ENCODE results near the gene HNMT. TPM values are rescaled to one million over a fixed set of nuclear protein-coding genes. Genes with fewer than 3 reads are reported as not detected.

The HNMT gene
- total and polyA plus RNA-seq, 2 of the 8 experiments (the other 6 are each of a cell fraction or from before 2014, with no cell fraction given): 1.6 to 3.6 TPM

DNA sequence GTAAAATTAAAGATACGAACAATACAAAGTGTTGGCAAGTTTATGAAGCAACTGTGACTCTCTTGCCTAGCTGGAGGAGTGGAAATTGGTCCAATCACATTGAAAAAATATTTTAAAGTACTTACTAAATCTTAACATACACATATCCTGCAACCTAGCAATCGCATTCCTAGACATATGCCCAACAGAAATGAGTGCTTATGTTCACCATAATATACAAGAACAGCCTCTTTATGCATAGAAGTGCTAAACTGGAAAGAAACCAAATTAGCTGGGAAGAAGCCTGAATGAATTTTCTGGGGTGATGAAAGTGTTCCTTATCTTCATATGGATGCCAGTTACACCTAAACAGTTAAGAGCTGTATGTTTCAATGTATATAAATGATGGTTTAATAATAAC, 98.9 kb downstream of the HNMT start:
- no peak overlapping the region for H3K18ac ChIP-seq (ENCODE audit: extremely low read depth, low read length)
- CTCF ChIA-PET (ENCODE audit: partially characterized antibody): interaction anchor here (0.8 to 1.1 kb wide), 3 partner anchors 11 to 98 kb away, joined by 3 read pairs; no protein-coding TSS in a partner anchor
- no peak overlapping the region for H3K27ac ChIP-seq (ENCODE audit: low read depth, low read length)
- no peak overlapping the region for H3K4me2 ChIP-seq (ENCODE audit: insufficient read depth in 1 of 2, low read depth in 2 of 2, low read length in 2 of 2)
- H4K91ac ChIP-seq (replicated peaks; ENCODE audit: insufficient read length, low read length): no peak overlapping the region
- H2BK12ac ChIP-seq (ENCODE audit: low read depth, low read length): no peak overlapping the region
- no peak overlapping the region for H3K56ac ChIP-seq (replicated peaks; ENCODE audit: insufficient read length, low read depth, low read length)
- WGBS, 2 experiments (ENCODE audit: extremely low coverage in 1 of 2, insufficient coverage in 1 of 2, insufficient read length in 1 of 2, insufficient replicate concordance in 2 of 2, low coverage in 1 of 2, low lambda C conversion rate in 2 of 2, missing lambda C conversion rate in 1 of 2): 93% methylated on average over 2 of the region's 2 CpGs; no CpG with 5 or more reads in 1 of the 2 experiments
- H3K23me2 ChIP-seq (ENCODE audit: low read depth, low read length): no peaks in the 10 kb centered on the region
- no peak overlapping the region for H4K8ac ChIP-seq (ENCODE audit: extremely low read depth, insufficient read depth, low read length)
- H3K36me3 ChIP-seq (ENCODE audit: control insufficient read depth in 2 of 4, insufficient read depth in 4 of 4, low read length in 3 of 4): no peaks in the 10 kb centered on the region
- no peak overlapping the region for H2BK5ac ChIP-seq (ENCODE audit: low read depth, low read length)
- no peak overlapping the region for H3K4me3 ChIP-seq (ENCODE audit: extremely low read depth in 1 of 4, insufficient read depth in 2 of 4, low read depth in 3 of 4, low read length in 4 of 4)
- FAIRE-seq: no peak
- no peak overlapping the region for H4K5ac ChIP-seq (ENCODE audit: insufficient read length, low read depth, low read length)
- H3K9ac ChIP-seq (replicated peaks in 1 of 4; ENCODE audit: extremely low read depth in 1 of 4, low read depth in 3 of 4, low read length in 3 of 4): no peak overlapping the region
- DNase-seq (ENCODE audit: low read depth in 1 of 2, low spot score in 2 of 2): no peak
- POLR2A ChIA-PET (ENCODE audit: partially characterized antibody): no interaction called here
- no peak overlapping the region for H3K14ac ChIP-seq (ENCODE audit: insufficient read length)
- no peaks in the 10 kb centered on the region for H3K9me3 ChIP-seq (ENCODE audit: insufficient read depth in 2 of 2, low read depth in 1 of 2, low read length in 1 of 2)
- no peak overlapping the region for H2BK20ac ChIP-seq (ENCODE audit: low read length)
- H3K79me2 ChIP-seq (ENCODE audit: control insufficient read depth in 1 of 2, insufficient read depth in 2 of 2, low read length in 2 of 2): no peaks in the 10 kb centered on the region
- peaks cover 6 to 15% (median 13%) of the 10 kb centered on the region in 4 experiments for H3K27me3 ChIP-seq (replicated peaks in 1 of 4; ENCODE audit: control insufficient read depth in 3 of 4, extremely low read depth in 1 of 4, insufficient read depth in 3 of 4, low read length in 3 of 4)
- no peak overlapping the region for H3K4ac ChIP-seq (replicated peaks; ENCODE audit: insufficient read length, low read depth, low read length)
- H2AK5ac ChIP-seq (ENCODE audit: low read depth, low read length): no peak overlapping the region
- no peaks in the 10 kb centered on the region for H3K79me1 ChIP-seq (ENCODE audit: low read depth, low read length)
- H2BK120ac ChIP-seq (replicated peaks; ENCODE audit: low read depth, low read length): no peak overlapping the region
- H3K23ac ChIP-seq (ENCODE audit: insufficient read length): no peak overlapping the region
- H2BK15ac ChIP-seq (ENCODE audit: low read length): no peak overlapping the region
- no peak overlapping the region for H2AFZ ChIP-seq (ENCODE audit: low read length)
- H4K20me1 ChIP-seq (replicated peaks in 1 of 2; ENCODE audit: control insufficient read depth in 1 of 2, insufficient read depth in 2 of 2, low read length in 2 of 2): peaks cover 0 to 2% of the 10 kb centered on the region in 2 experiments
- no peaks in the 10 kb centered on the region for H3K4me1 ChIP-seq (replicated peaks in 1 of 4; ENCODE audit: control insufficient read depth in 3 of 4, insufficient read depth in 4 of 4, low read length in 3 of 4)
- TF ChIP-seq, protein P1, sequence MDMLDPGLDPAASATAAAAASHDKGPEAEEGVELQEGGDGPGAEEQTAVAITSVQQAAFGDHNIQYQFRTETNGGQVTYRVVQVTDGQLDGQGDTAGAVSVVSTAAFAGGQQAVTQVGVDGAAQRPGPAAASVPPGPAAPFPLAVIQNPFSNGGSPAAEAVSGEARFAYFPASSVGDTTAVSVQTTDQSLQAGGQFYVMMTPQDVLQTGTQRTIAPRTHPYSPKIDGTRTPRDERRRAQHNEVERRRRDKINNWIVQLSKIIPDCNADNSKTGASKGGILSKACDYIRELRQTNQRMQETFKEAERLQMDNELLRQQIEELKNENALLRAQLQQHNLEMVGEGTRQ (IDR thresholded peaks at IDR 0.05; ENCODE audit: low read length): no peak
- TF ChIP-seq NRF1 (IDR thresholded peaks at IDR 0.05; ENCODE audit: low read depth, low read length): no peak
- TF ChIP-seq SAP30 (IDR thresholded peaks at IDR 0.05; ENCODE audit: insufficient read depth, insufficient replicate concordance, low read length): no peak
- no peak for TF ChIP-seq SP2 (IDR thresholded peaks at IDR 0.05; ENCODE audit: low read length)
- TF ChIP-seq, protein P2, sequence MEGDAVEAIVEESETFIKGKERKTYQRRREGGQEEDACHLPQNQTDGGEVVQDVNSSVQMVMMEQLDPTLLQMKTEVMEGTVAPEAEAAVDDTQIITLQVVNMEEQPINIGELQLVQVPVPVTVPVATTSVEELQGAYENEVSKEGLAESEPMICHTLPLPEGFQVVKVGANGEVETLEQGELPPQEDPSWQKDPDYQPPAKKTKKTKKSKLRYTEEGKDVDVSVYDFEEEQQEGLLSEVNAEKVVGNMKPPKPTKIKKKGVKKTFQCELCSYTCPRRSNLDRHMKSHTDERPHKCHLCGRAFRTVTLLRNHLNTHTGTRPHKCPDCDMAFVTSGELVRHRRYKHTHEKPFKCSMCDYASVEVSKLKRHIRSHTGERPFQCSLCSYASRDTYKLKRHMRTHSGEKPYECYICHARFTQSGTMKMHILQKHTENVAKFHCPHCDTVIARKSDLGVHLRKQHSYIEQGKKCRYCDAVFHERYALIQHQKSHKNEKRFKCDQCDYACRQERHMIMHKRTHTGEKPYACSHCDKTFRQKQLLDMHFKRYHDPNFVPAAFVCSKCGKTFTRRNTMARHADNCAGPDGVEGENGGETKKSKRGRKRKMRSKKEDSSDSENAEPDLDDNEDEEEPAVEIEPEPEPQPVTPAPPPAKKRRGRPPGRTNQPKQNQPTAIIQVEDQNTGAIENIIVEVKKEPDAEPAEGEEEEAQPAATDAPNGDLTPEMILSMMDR (IDR thresholded peaks at IDR 0.05; ENCODE audit: control extremely low read depth in 1 of 3, insufficient read depth in 1 of 3, low read depth in 1 of 3, low read length in 3 of 3): no peak
- no peak for TF ChIP-seq SIX5 (IDR thresholded peaks at IDR 0.05; ENCODE audit: low read depth, low read length)
- no peak for TF ChIP-seq POLR2AphosphoS5 (IDR thresholded peaks at IDR 0.05; ENCODE audit: low read depth, low read length)
- no peak for TF ChIP-seq BCL11A (IDR thresholded peaks at IDR 0.05; ENCODE audit: low read depth in 2 of 2, low read length in 2 of 2)
- TF ChIP-seq, protein P3, sequence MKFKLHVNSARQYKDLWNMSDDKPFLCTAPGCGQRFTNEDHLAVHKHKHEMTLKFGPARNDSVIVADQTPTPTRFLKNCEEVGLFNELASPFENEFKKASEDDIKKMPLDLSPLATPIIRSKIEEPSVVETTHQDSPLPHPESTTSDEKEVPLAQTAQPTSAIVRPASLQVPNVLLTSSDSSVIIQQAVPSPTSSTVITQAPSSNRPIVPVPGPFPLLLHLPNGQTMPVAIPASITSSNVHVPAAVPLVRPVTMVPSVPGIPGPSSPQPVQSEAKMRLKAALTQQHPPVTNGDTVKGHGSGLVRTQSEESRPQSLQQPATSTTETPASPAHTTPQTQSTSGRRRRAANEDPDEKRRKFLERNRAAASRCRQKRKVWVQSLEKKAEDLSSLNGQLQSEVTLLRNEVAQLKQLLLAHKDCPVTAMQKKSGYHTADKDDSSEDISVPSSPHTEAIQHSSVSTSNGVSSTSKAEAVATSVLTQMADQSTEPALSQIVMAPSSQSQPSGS (IDR thresholded peaks at IDR 0.05; ENCODE audit: low read length): no peak
